HG03432 (cell line): ENCODE data around the gene FOLH1.
"Not testable (repeated sequence)": the region's sequence is repeated elsewhere in the genome, so short reads cannot be mapped to it uniquely, and the experiment has no call there.

Experiments used
- ATAC-seq: cut with Tn5 transposase; IDR thresholded peaks from one replicate; pipeline ENCODE4 v1.9.1; 2021; ENCODE audit warnings: mild to moderate bottlenecking, moderate library complexity; ENCODE audit not compliant: unreplicated experiment

The FOLH1 gene

GRCh38 chr11:49208006-49208721 is at the start of gene FOLH1:
FOLH1 (minus strand) TSS chr11:49208602; CDS start chr11:49208409, 193 bp downstream.
- peak; percentile 57 for ATAC-seq

GRCh38 chr11:49255148-49255547 is 46.7 kb upstream of the FOLH1 start:
- ATAC-seq: not testable (repeated sequence)

- ATAC-seq: not testable (repeated sequence)
Measured at GRCh38 chr11:49251212-49251611, 42.8 kb upstream of the FOLH1 start.

GRCh38 chr11:49250398-49251115 is 42.2 kb upstream of the FOLH1 start:
- not testable (repeated sequence) for ATAC-seq

DNA sequence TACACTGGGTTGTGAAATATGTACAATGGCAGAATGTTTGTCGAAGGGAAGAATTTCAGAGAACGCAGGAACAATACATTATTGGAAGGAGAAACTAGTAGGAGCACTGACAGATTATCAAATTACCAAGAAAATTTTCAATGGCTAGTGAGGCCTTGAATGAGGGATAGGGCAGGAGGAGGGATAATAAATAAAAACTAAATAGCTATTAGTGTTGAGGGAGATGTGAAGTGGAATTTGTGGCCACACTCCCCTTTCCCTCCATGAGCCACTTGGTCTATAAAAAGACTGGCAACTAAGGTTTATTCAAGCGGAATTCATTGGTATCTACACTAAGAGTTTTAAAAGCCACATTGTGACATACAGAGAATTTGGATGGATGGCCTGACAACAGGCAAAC is 41.0 kb upstream of the FOLH1 start:
- not testable (repeated sequence) for ATAC-seq

- ATAC-seq: not testable (repeated sequence)
Measured at GRCh38 chr11:49233685-49234084, 25.3 kb upstream of the FOLH1 start.

DNA sequence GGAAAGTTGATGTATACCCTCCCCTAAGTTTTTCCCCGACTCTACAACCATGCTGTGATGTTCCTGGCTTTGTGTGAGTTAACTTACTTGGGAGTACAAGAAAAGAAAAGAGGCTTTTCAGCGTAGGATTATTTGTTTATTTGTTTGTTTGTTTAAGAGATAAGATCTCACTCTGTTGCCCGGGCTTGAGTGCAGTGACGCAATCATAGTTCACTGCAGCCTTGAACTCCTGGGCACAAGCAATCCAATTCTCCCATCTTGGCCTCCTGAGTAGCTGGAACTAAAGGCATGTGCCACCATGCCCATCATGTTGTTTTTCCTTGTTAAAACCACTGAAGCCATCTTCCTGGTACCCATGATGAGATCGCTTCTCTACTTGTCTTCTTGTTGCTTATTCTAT is 24.6 kb upstream of the FOLH1 start:
- ATAC-seq: not testable (repeated sequence)

DNA sequence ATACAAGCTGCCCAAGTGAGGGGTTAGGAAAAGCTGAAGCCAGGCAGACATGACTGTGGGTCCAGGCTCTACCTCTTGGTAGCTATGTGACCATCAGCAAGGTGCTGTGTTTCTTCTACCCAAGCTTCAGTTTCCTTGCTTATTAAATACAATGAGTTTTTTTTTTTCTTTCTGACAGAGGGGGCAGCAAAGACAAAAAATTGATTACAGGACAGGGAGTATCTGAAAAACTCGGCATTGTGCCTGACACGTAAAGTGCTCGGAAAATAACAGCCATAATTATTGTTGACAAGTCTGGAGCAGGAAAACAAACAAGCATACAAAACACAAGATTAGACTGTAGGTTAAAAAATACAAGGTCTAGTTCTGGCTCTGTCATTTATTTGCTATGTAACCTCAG is 23.3 kb upstream of the FOLH1 start:
- ATAC-seq: not testable (repeated sequence)

- ATAC-seq: not testable (repeated sequence)
Measured at GRCh38 chr11:49230534-49230933, 22.1 kb upstream of the FOLH1 start.

GRCh38 chr11:49230001-49230400 is 21.6 kb upstream of the FOLH1 start:
- ATAC-seq: not testable (repeated sequence)

DNA sequence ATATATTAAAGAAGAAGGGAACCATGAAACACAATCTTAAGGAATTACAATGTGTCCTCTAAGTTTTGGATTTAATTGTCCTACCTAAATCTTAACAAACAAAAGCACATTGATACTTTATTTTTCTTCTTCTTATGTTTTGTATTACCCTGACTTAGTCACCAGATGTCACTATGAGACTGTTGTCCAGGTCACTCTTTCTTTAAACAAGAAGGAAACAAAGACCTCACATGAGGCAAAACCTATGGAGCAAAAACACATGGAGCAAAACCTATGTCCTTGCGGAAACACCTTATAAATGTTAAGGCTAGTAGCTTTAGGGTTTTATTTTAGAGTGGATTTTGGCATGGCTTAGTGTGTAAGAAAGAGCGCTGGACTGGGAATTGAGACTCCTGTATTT is 20.7 kb upstream of the FOLH1 start:
- ATAC-seq: not testable (repeated sequence)

DNA sequence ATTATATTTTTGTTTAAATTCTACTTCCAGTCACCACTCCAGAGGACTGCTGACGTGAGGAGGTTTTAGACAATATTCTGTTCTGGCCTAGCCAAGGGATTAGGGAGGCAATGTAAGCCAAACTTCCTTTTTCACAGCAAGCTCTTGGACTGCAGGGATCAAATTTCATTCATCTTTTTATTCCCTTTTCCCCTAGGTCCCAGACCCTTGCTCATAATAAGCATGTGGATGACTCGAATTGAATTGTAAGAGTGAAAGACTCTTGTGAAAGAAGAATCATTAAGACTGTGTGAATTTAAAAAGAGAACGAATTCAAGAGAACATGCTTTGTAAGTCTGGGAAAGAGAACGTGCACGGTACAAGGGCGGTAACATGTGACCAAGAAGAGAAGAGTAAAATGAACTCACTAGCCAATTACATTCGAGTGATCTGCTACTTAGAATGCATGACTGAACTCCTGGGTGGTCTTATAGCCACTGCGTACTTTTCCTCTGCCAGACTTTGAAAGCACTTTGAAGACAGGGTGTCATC is 16.9 kb upstream of the FOLH1 start:
- not testable (repeated sequence) for ATAC-seq

GRCh38 chr11:49221112-49221511 is 12.7 kb upstream of the FOLH1 start:
- no peak for ATAC-seq

DNA sequence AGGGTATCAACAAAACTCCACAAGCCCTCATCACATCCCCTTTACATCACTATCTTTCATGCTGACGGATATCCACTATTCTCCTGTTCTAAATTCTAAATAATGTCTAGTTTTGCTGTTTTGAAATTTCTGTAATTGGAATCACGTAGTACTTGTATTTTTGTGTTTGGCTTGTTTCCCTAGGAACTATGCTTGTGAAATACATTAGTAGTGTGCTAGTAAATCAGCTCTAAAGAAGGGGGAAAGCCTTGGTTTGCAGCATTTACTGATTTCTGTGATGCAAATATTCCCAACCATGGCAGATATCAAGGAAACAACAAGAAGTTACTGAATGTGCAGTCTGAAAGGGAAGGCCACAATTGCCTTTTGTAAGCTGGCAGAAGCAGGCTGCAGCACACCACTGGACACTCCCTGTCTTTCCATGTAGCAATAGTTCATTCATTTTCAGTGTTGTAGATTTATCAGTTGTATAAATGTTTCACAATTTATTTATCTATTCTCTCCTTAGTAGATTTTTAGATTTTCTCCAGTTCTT is 4.7 kb upstream of the FOLH1 start:
- no peak for ATAC-seq

GRCh38 chr11:49206999-49207398 is 1.4 kb downstream of the FOLH1 start:
- not testable (repeated sequence) for ATAC-seq

DNA sequence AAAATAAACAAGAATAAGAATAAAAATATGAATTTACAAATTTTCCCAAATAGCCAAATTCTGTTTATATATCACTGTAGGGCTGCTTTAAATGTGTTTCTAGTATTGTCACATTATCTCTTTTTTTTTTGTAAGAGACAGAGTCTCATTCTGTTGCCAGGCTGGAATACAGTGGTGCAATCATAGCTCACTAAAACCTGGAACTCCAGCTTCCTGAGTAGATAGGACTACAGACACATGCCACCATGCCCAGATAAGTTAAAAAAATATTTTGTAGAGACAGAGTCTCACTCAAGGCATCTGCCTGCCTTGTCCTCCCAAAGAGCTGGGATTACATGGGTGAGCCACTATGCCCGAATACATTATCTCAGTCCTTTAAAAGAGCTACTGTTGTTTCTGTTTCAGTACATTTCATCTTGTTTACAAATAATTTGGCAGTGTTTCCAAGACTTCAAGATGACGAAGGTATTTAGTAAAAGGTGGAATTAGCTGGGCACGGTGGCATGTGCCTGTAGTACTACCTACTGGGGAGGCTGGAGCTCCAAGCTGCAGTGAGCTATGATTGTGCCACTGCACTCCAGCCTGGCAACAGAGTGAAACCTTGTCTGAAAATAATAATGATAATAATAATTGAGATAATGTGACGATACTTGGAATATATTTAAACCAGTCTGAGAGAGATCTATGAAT is 6.0 kb downstream of the FOLH1 start:
- ATAC-seq: no peak

- ATAC-seq: not testable (repeated sequence)
Measured at GRCh38 chr11:49196775-49197174, 11.6 kb downstream of the FOLH1 start.

DNA sequence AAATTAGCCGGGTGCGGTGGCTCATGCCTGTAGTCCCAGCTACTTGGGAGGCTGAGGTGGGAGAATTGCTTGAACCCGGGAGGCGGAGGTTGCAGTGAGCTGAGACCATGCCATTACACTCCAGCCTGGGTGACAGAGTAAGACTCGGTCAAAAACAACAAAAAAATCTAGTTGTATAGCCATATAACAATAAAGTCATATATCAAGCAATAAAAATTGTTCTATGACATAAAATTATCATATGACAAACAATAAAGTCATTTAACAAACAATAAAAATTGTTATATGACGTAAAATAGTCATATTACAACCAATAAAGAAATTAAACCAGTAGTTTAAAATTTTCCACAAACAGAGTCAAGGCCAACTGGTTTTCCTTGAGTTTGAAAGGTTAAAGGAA is 12.4 kb downstream of the FOLH1 start:
- not testable (repeated sequence) for ATAC-seq

GRCh38 chr11:49190287-49190686 is 18.1 kb downstream of the FOLH1 start:
- ATAC-seq: not testable (repeated sequence)

DNA sequence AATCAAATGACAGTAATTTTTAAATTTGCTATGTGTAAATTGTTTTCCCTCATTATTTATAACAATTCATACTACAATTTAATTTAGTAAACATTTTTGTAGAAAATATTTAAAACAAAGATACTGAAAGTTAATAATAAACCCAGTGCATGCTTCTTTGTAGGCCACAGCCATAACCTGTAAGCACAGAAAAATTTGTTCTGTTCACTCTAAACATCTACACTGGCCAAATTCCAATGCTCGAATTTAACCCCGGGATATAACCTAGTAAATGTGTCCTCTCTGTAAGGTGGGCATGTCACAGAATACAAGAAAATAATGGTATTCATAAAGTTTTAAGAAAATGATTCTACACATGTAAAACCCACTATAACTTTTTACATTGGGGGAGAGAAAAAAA is 22.2 kb downstream of the FOLH1 start:
- ATAC-seq: not testable (repeated sequence)

DNA sequence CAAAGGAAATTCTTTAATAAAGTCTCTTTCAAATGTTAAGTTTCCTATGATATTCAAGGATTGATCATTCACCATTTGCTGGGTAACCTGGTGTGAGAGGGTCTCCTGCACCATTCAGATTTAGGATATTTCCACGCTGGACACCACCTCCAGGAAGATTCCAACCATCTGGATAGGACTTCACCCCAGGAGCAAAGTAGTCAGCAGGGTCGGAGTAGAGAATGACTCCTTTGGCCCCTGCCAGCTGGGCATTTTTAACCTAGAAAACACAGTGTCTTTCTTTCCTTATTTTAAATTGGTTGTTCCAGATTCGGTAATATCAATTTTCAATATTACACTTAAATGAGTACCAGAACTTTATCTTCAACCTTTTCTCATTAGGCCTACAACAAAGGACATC is 22.8 kb downstream of the FOLH1 start:
- not testable (repeated sequence) for ATAC-seq
